ENCODE measurements around the gene ENDOV. TPM values are rescaled to one million over a fixed set of nuclear protein-coding genes. Genes with fewer than 3 reads are reported as not detected.

Gene ENDOV
- total RNA-seq, 1 experiment from 2014 or later: 45.6 TPM

GRCh38 chr17:80433916-80434666 is 19.1 kb downstream of the ENDOV start:
- intact Hi-C loops (cut with micrococcal nuclease): no loop called here
- DNase-seq (ENCODE audit: low read depth, low spot score) (no peak), ATAC-seq (no peak)
- no peaks in the 10 kb centered on the region for H3K9me2 ChIP-seq (ENCODE audit: insufficient read depth)
- H2AFZ ChIP-seq (ENCODE audit: low read depth, low read length, poor library complexity, severe bottlenecking): no peak overlapping the region
- BruUV-seq (replicated peaks): no TSS peak
- TF ChIP-seq CTCF (IDR thresholded peaks at IDR 0.05 in 2 of 3, conservative IDR thresholded peaks at IDR 0.05 in 1 of 3; ENCODE audit: borderline replicate concordance in 1 of 3, insufficient read depth in 1 of 3, low read depth in 2 of 3, low read length in 2 of 3) (no peak), SP1 (IDR thresholded peaks at IDR 0.05; ENCODE audit: low read depth) (no peak), POLR2A (IDR thresholded peaks at IDR 0.05; ENCODE audit: borderline replicate concordance, extremely low read depth, insufficient read depth, insufficient read length) (no peak), ATF3 (IDR thresholded peaks at IDR 0.05) (no peak), SRF (IDR thresholded peaks at IDR 0.05; ENCODE audit: low read depth) (no peak), ZNF274 (IDR thresholded peaks at IDR 0.05; ENCODE audit: low read depth, low read length) (no peak), FOSL1 (IDR thresholded peaks at IDR 0.05; ENCODE audit: low read depth) (no peak), ZFX (IDR thresholded peaks at IDR 0.05) (no peak), RAD21 (IDR thresholded peaks at IDR 0.05; ENCODE audit: low read depth) (no peak), CEBPB (IDR thresholded peaks at IDR 0.05; ENCODE audit: low read depth) (no peak), JUND (IDR thresholded peaks at IDR 0.05) (no peak), YY1 (IDR thresholded peaks at IDR 0.05; ENCODE audit: extremely low read depth, insufficient replicate concordance, low read depth, low read length) (no peak), EZH2phosphoT487 (IDR thresholded peaks at IDR 0.05; ENCODE audit: borderline replicate concordance) (no peak), EZH2 (IDR thresholded peaks at IDR 0.05) (no peak), CBX3 (IDR thresholded peaks at IDR 0.05; ENCODE audit: low read depth) (no peak), EGR1 (IDR thresholded peaks at IDR 0.05; ENCODE audit: low read depth) (no peak), SIN3A (IDR thresholded peaks at IDR 0.05; ENCODE audit: low read depth) (no peak)
- TF ChIP-seq, protein P1, sequence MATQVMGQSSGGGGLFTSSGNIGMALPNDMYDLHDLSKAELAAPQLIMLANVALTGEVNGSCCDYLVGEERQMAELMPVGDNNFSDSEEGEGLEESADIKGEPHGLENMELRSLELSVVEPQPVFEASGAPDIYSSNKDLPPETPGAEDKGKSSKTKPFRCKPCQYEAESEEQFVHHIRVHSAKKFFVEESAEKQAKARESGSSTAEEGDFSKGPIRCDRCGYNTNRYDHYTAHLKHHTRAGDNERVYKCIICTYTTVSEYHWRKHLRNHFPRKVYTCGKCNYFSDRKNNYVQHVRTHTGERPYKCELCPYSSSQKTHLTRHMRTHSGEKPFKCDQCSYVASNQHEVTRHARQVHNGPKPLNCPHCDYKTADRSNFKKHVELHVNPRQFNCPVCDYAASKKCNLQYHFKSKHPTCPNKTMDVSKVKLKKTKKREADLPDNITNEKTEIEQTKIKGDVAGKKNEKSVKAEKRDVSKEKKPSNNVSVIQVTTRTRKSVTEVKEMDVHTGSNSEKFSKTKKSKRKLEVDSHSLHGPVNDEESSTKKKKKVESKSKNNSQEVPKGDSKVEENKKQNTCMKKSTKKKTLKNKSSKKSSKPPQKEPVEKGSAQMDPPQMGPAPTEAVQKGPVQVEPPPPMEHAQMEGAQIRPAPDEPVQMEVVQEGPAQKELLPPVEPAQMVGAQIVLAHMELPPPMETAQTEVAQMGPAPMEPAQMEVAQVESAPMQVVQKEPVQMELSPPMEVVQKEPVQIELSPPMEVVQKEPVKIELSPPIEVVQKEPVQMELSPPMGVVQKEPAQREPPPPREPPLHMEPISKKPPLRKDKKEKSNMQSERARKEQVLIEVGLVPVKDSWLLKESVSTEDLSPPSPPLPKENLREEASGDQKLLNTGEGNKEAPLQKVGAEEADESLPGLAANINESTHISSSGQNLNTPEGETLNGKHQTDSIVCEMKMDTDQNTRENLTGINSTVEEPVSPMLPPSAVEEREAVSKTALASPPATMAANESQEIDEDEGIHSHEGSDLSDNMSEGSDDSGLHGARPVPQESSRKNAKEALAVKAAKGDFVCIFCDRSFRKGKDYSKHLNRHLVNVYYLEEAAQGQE (IDR thresholded peaks at IDR 0.05; ENCODE audit: low read depth): no peak
- TF ChIP-seq, protein P2, sequence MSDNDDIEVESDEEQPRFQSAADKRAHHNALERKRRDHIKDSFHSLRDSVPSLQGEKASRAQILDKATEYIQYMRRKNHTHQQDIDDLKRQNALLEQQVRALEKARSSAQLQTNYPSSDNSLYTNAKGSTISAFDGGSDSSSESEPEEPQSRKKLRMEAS (IDR thresholded peaks at IDR 0.05): no peak
- peaks cover 3% of the 10 kb centered on the region; the same call in 1 of the 2 replicates for H3K27me3 ChIP-seq (ENCODE audit: insufficient read depth, low read length)
- no peak overlapping the region for H3K4me2 ChIP-seq (ENCODE audit: low read length)
- POLR2A ChIA-PET: no interaction called here
- no peak overlapping the region for H3K9ac ChIP-seq (ENCODE audit: low read length)
- H4K20me1 ChIP-seq (ENCODE audit: insufficient read depth): no peaks in the 10 kb centered on the region
- no peaks in the 10 kb centered on the region for H3K9me3 ChIP-seq (ENCODE audit: control insufficient read depth in 1 of 2, insufficient read depth in 1 of 2, low read depth in 1 of 2, low read length in 2 of 2)
- CTCF ChIA-PET: no interaction called here
- no peaks in the 10 kb centered on the region for H3K4me1 ChIP-seq (ENCODE audit: control insufficient read depth in 1 of 2, insufficient read depth in 2 of 2, low read length in 2 of 2)
- H3K27ac ChIP-seq (ENCODE audit: low read depth, low read length): no peak overlapping the region
- no peaks in the 10 kb centered on the region for H3K79me2 ChIP-seq (ENCODE audit: insufficient read depth, low read length)
- no peak overlapping the region for H3K4me3 ChIP-seq (replicated peaks in 1 of 2; ENCODE audit: low read depth in 1 of 2, low read length in 2 of 2)
- RAD21 ChIA-PET (ENCODE audit: low non-redundant PET in 1 of 2, low total read pairs in 2 of 2, uncharacterized antibody in 2 of 2, unreplicated experiment in 2 of 2): no interaction called here
- no peaks in the 10 kb centered on the region for H3K36me3 ChIP-seq (ENCODE audit: control insufficient read depth in 1 of 2, insufficient read depth in 2 of 2, low read length in 2 of 2)

Data from HCT116 (cell line).